Testis (tissue), 2 donors: ENCODE data around the gene MAPK11.

Source experiments
- POLR2A ChIP-seq: fragments of 450-650 bp; IDR thresholded peaks from one replicate; pipeline ENCODE4 v1.6.1; 2017; ENCODE audit warnings: antibody characterized with exemption, mild to moderate bottlenecking, moderate library complexity
- TF ChIP-seq, protein P1 (sequence below), 3 experiments: fragments of 450-650 bp in 2 of 3; fragments of 200-600 bp in 1 of 3; sonication (generic) in 1 of 3; IDR thresholded peaks; one replicate each; pipeline ENCODE4 v1.5.1; 2016 to 2019; ENCODE audit warnings: antibody characterized with exemption in 3 of 3, mild to moderate bottlenecking in 2 of 3, moderate library complexity in 1 of 3

DNA sequence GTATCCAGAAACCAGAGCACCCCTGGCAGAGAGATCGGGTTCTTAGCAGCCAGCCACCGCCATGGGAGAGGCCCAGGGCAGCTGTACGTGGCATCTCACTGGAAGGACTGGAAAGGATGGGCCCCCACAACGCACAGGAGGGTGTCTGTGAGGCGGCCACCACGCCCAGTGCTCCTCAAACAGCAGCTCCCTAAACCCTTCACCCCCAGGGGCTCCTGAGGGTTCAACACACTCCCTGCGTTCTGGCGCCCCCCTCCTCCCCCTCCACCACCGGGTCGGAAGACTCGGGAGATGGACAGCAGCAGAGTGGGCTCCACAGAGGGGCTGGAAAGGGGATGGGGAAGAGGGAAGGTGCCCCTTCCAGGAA lies 9.8 kb downstream of the MAPK11 start:
- TF ChIP-seq, protein P1, sequence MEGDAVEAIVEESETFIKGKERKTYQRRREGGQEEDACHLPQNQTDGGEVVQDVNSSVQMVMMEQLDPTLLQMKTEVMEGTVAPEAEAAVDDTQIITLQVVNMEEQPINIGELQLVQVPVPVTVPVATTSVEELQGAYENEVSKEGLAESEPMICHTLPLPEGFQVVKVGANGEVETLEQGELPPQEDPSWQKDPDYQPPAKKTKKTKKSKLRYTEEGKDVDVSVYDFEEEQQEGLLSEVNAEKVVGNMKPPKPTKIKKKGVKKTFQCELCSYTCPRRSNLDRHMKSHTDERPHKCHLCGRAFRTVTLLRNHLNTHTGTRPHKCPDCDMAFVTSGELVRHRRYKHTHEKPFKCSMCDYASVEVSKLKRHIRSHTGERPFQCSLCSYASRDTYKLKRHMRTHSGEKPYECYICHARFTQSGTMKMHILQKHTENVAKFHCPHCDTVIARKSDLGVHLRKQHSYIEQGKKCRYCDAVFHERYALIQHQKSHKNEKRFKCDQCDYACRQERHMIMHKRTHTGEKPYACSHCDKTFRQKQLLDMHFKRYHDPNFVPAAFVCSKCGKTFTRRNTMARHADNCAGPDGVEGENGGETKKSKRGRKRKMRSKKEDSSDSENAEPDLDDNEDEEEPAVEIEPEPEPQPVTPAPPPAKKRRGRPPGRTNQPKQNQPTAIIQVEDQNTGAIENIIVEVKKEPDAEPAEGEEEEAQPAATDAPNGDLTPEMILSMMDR (IDR thresholded peaks at IDR 0.05): no peak
- no peak for TF ChIP-seq POLR2A
